Panc1 (cell line): ENCODE data around the gene LTB4R2.

Experiments
- POLR2AphosphoS5 ChIP-seq: IDR thresholded peaks from 2 replicates; pipeline ENCODE4 v1.6.1; 2012; ENCODE audit warnings: mild to moderate bottlenecking, low read depth, low read length, moderate library complexity
- SIN3A ChIP-seq: IDR thresholded peaks from 2 replicates; pipeline ENCODE4 v1.6.1; 2012; ENCODE audit warnings: low read depth, mild to moderate bottlenecking, low read length, moderate library complexity, borderline replicate concordance; ENCODE audit not compliant: insufficient read depth
- TCF7L2 ChIP-seq: IDR thresholded peaks from 2 replicates; pipeline ENCODE4 v1.6.1; 2011; ENCODE audit warnings: mild to moderate bottlenecking, low read depth, low read length, inconsistent platforms
- TF ChIP-seq, protein P1 (sequence below): fragments of 450-650 bp; IDR thresholded peaks from 2 replicates; pipeline ENCODE4 v1.5.1; 2017; ENCODE audit warnings: mild to moderate bottlenecking
- TF ChIP-seq, protein P2 (sequence below), 2 experiments: IDR thresholded peaks; 2 replicates each; pipeline ENCODE4 v1.6.1; 2011 to 2012; ENCODE audit warnings: low read depth in 2 of 2, control low read depth in 1 of 2, low read length in 1 of 2, mild to moderate bottlenecking in 1 of 2, moderate library complexity in 1 of 2; ENCODE audit not compliant: insufficient read depth in 1 of 2

DNA sequence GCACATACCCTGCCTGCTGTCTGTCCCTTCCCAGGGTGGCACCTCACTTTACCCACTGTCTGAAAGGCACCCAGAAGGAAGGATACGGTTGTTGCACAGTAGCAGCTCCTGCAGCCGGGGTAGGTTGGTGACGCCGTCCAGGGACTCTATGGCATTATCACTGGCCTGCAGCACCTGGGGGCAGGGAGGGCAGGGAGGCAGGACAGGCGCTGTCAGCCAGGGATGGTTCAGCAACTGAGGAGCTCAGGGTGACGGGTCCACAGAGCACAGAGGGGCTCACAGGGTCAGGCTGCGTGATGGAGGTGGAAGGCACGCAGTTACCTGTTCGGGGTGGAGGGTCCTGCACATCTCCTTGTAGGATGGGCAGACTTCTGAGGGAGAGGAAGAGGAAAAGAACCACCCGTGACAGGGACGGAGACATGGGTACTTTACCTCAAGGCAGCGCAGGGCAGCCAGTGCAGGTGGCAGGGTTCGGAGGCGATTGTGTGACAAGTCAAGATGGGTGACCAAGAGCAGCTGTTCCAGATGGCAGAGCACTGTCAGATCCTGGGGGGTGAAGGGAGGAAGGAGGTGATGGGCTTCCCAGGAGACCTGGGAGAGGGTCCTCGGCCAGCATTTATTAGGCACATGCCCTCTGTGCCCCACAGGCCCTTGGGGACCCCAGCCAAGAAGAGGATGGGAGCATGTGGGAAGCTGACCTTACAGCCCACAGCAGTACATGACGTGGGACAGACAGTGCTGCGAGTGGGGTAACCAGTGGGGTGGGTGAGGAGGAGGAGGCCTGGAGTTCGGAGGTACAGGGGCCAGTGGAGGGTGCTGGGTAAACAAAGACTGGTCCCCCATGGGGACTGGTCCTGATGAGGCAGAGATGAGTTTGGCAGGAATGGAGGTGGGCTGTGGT, 43.3 kb upstream of the LTB4R2 start:
- TF ChIP-seq POLR2AphosphoS5, result no peak
- TF ChIP-seq, protein P1, sequence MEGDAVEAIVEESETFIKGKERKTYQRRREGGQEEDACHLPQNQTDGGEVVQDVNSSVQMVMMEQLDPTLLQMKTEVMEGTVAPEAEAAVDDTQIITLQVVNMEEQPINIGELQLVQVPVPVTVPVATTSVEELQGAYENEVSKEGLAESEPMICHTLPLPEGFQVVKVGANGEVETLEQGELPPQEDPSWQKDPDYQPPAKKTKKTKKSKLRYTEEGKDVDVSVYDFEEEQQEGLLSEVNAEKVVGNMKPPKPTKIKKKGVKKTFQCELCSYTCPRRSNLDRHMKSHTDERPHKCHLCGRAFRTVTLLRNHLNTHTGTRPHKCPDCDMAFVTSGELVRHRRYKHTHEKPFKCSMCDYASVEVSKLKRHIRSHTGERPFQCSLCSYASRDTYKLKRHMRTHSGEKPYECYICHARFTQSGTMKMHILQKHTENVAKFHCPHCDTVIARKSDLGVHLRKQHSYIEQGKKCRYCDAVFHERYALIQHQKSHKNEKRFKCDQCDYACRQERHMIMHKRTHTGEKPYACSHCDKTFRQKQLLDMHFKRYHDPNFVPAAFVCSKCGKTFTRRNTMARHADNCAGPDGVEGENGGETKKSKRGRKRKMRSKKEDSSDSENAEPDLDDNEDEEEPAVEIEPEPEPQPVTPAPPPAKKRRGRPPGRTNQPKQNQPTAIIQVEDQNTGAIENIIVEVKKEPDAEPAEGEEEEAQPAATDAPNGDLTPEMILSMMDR, result no peak
- TF ChIP-seq, protein P2, sequence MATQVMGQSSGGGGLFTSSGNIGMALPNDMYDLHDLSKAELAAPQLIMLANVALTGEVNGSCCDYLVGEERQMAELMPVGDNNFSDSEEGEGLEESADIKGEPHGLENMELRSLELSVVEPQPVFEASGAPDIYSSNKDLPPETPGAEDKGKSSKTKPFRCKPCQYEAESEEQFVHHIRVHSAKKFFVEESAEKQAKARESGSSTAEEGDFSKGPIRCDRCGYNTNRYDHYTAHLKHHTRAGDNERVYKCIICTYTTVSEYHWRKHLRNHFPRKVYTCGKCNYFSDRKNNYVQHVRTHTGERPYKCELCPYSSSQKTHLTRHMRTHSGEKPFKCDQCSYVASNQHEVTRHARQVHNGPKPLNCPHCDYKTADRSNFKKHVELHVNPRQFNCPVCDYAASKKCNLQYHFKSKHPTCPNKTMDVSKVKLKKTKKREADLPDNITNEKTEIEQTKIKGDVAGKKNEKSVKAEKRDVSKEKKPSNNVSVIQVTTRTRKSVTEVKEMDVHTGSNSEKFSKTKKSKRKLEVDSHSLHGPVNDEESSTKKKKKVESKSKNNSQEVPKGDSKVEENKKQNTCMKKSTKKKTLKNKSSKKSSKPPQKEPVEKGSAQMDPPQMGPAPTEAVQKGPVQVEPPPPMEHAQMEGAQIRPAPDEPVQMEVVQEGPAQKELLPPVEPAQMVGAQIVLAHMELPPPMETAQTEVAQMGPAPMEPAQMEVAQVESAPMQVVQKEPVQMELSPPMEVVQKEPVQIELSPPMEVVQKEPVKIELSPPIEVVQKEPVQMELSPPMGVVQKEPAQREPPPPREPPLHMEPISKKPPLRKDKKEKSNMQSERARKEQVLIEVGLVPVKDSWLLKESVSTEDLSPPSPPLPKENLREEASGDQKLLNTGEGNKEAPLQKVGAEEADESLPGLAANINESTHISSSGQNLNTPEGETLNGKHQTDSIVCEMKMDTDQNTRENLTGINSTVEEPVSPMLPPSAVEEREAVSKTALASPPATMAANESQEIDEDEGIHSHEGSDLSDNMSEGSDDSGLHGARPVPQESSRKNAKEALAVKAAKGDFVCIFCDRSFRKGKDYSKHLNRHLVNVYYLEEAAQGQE (IDR thresholded peaks at IDR 0.05; ENCODE audit: insufficient read depth in 1 of 2, low read depth in 2 of 2, low read length in 1 of 2), result no peak
- TF ChIP-seq SIN3A, result no peak
- no peak for TF ChIP-seq TCF7L2
